ENCODE results near the gene PARD3. TPM values are rescaled to one million over a fixed set of nuclear protein-coding genes. Genes with fewer than 3 reads are reported as not detected.
"Not testable (repeated sequence)": the region's sequence is repeated elsewhere in the genome, so short reads cannot be mapped to it uniquely, and the experiment has no call there.

Gene PARD3
- total RNA-seq, 1 donor from 2014 or later = 0.93 TPM

DNA sequence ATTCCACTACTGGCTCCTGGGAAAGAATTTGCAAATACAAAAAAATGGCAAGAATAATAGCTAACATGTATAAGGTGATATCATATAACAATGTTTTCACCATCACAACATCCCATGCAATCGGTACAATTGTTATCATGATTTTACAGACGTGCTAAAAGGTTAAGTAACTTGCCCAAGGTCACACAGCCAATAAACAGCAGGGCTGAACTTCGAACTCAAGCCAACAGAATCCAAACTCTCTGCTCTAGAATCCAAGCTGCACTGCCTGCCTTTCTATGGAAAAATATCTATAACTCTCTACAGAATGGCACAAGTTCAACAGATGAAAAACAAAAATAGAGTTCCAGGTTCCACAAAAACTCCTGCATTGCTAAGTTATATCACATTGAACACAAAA is 160.9 kb downstream of the PARD3 start:
- intact Hi-C loops (cut with micrococcal nuclease) = no loop called here

DNA sequence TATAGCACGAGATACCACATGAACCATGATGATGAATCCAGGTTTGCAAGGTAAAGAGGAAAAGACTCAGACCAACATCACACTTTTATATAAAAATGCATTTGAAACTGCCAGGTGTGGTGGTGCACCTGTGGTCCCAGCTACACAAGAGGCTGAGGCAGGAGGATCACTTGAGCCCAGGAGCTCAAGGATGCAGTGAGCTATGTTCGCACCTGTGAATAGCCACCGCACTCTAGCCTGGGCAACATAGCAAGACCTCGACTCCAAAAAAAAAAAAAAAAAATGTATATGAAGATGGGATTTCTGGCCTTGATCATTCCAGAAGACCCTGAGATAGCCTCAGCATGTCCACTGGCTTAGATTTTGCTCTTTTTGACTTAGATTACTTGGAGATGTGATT is 161.6 kb downstream of the PARD3 start:
- intact Hi-C loops (cut with micrococcal nuclease) = no loop called here

DNA sequence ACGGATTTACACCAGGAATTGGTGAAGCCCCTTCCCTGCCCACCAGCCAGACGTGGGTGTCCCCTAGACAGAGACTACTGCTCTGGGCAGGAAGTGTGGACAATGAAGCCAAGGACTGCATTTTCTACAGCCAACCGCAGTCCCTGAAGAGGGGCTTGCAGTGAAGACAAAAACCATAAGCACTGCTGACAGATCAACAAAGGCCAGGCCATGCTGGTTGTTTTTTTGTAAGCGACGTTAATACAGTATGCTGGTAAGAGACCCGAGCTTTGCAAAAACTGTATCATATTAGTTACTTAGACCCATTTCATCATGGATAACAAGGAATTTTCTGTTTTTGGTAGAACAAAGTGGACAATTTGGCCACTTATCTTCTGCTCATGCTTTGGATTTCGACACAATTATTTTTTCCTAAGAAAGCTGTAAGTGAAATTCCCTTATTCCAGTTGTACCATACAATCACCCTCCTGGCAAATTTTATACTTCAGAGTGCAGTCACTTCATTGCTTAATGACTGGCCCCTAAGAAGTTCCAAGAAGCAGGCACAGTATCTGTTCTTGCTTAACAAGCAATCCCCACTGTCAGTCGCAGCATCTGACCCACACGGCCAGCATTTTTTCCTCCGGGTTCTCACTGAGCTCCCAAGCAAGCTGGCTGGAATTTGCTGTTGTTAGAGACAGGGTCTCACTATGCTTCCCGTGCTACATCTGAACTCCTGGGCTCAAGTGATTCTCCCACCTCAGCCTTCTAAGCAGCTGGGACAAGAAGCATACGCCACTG is 163.5 kb downstream of the PARD3 start:
- intact Hi-C loops (cut with micrococcal nuclease) = no loop called here

DNA sequence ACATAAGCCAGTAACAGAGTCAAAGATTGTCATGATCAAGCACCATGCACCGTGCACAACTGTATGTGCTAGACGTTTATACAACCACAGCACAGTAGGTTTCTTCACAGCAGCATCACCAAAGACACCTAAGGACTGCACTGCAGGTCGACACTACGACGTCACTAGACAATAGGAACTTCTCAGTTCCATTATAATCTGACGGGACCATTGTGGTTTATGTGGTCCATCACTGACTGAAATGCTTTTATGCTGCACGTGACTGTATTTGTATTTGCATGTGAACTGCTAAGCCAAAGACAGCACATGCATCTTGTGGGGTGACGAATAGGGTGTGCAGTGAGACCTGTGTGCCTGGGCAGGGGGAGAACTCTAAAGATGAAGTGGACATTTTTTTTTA is 164.9 kb downstream of the PARD3 start:
- intact Hi-C loops (cut with micrococcal nuclease) = no loop called here

DNA sequence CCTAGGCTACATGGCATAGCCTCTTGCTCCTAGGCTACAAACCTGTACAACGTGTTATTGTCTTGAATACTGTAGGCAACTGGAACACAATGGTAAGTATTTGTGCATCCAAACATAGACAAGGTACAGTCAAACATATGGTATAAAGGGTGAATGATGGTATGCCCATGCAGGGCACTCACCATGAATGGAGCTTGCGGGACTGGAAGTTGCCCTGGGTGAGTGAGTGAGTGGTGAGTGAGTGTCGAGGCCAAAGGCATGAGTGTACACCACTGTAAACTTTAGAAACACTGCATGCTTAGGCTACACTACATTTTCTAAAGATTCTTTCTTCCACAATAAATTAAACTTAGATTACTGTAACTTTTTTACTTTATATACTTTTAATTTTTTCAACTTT is 165.7 kb downstream of the PARD3 start:
- intact Hi-C loops (cut with micrococcal nuclease) = no loop called here

DNA sequence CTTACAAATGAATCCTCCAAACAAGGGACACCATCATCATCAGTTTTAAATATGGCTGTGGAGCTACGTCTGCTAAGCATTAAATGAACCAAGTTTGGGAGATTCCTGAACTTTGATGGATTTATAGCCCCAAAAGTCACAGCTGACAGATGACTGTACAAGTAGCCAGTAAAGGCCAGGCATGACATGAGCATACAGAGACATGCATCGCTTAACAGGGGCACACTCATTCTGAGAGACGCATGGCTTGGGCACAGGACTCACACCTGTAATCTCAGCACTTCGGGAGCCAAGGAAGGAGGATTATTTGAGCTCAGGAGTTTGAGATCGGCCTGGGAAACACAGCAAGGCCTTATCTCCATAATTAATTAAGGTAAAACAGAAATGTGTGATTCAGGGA is 166.2 kb downstream of the PARD3 start:
- intact Hi-C loops (cut with micrococcal nuclease) = no loop called here

DNA sequence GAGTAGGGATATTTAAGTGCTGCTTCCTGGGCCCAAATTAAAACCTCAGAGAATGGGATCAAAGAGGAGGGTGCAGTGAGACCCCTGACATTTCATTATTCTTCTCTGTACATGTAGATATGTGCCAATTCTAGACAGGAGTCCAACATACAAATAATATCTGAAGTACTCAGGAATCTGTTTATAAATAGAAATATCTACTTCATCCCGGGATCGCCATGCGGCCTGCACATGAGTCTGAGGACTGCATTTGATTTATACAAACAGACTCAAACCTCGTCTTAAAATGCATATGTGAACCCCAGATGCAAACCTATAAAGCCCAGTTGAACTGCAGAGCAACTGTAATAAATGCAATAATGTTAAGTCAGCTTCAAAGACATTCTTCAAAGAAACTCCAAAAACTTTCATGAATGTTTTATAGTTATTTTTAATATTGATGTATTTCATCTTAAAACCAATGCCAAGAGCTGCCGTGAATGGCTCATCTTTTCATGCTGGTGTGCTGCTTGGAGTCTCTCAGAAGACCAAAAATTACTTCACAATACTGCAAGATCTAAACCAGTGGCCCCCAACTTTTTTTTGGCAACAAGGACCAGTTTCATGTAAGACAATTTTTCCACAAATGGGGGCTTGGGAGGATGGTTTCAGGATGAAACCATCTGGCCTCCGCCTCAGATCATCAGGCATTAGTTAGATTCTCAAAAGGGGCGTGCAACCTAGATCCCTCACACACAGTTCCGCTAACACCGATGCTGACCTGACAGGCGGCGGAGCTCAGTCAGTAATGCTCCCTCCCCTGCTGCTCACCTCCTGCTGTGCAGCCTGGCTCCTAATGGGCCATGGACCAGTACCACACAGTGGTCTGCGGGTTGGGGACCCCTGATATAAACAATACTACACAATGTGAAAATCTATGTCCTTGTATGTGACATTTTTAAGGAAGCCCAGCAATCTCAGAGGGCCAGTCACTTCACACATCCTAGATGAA is 166.9 kb downstream of the PARD3 start:
- intact Hi-C loops (cut with micrococcal nuclease) = no loop called here

DNA sequence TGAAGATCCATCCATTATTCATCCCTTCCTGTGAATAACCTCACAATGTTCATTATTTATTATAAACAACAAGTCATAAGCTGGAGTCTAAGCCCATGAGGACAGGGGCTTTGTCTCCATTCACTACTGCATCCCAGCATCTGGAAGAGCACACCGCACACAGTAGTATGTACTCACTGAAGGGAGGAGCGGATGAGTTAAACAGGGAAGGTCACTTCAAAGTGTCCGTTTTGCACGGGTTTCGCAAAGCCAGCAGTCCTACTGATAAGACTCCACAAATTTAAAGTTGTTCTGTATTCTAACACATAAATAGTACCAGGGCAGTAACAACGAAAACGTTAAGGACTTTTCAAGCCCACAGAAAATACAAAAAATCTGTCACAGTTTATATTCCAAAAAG is 167.9 kb downstream of the PARD3 start:
- intact Hi-C loops (cut with micrococcal nuclease) = no loop called here

DNA sequence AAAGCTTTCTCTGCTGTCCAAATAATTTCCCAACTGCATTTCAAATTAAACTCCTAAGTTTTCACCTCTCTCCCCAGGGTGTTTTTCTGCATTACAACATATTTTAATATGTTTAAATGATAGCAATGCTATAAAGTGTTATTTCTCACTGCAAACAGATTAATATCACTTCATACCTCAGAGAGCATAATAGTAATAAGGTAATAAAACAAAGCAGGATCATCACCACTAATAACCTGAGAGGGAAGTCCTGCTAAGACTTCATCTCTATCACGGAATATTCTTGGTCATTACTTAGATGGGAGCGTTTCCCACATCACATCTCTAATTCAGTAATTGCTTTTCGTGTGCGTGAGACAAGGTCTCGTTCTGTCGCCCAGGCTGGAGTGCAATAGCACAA is 168.8 kb downstream of the PARD3 start:
- intact Hi-C loops (cut with micrococcal nuclease) = no loop called here

DNA sequence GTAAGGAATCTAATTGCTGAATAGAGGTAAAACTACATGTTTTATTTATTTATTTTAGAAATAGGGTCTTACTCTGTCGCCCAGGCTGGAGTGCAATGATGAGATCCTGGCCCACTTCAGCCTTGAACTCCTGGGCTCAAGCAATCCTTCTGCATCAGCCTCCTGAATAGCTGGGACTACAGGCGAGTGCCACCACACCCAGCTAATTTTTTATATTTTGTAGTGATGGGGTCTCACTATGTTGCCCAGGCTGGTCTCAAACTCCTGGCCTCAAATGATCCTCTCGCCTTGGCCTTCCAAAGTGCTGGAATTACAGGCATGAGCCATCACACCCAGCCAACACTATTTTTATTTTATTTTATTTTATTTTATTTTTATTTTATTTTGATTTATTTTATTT is 170.3 kb downstream of the PARD3 start:
- intact Hi-C loops (cut with micrococcal nuclease) = not testable (repeated sequence)

DNA sequence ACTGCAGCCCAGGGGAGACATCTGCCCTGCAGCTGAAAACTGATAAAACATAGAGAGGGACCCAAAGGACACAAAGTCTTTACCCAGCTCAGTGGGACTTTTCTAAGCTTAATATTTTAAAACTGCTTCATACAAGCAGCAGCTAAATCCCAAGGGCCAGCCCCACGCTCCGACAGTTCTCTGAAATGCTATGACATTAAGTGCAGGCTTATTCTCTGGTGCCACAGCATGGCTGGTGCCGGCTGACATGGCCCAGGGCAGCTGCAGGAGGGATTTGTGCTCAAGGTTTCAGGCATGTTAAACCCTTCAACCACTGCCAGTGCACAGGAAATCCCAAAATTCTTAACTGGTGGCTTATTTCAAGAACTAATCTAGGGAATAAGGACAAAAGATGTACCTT is 170.9 kb downstream of the PARD3 start:
- intact Hi-C loops (cut with micrococcal nuclease) = no loop called here

DNA sequence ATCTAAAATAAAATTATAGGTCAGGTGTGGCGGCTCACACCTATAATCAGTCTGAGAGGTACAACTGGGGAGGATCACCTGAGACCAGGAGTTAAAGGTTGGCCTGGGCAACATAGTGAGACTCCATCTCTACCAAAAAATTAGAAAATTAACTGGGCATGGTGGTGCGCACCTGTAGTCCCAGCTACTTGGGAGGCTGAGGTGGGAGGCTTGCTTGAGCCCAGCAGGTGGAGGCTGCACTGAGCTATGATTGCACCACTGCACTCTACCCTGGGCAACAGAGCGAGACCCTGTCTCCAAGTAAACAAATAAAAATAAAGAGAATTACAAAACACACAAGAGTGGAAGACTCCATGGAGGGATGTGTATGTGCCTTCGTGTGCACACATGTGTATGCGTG is 171.5 kb downstream of the PARD3 start:
- intact Hi-C loops (cut with micrococcal nuclease) = no loop called here

DNA sequence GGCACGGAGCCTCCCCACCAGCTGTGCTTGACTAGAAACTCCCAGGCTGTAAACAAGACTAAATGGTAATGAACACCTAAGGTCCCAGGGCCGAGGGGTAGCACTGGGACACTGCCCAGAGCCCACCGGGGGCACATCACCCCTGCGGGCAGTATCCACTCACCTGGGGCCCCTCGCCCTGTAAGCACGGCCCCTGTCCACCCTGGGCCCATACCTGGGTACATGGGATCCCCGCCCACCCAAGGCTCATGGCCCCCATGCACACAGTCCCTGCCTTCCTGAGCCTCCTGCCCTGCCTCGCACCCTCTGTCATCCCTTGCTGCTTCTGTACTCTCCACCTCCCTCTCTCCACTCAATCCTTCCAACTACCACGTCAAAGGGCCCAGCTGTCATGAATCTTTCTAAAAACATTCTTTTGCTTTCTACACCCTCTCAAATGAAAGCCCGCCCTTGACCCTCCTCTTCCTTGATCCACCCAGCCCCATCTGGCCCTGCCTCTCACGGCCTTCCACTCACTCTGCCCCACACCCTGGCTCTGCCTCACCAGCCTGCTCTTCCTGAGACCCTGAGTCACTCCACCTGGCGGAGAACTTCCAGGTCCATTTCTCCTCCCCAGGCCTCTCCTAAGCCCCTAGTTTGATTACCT is 173.1 kb downstream of the PARD3 start:
- intact Hi-C loops (cut with micrococcal nuclease) = no loop called here

DNA sequence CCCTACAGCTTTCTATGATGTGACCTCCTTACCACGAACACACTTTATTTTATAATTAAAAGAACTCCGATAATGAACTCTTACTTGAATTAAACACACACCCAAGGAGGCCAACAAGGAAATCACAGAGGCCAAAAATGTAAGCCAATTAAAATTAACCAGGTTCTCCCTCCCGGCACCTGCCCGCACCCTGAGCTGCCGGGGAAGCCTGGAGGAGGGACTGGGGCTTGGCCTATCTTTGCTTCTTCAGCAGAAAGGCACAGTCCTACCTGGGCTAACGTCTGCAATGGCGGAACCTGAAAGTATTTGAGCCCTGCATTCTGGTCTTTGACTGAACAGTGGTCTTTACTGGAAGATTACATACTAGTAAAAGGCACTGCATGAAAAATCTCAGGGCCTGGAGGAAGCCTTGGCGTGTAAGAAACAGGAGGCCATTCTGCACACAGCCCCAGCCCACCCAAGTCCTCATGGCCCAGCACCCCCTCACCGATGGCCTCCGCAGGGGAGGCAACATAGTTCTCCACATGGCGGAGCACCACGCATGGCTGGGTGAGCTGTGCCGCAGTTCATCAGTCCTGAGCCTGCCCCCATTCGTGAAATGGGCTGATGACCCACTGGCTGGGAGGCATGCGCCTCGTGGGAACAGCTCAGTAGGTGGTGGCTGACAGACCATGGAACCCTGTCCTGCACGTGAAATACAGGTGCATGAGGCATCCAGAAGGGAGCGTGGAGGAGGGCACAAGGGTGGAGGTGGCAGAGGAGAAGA is 173.8 kb downstream of the PARD3 start:
- intact Hi-C loops (cut with micrococcal nuclease) = no loop called here

DNA sequence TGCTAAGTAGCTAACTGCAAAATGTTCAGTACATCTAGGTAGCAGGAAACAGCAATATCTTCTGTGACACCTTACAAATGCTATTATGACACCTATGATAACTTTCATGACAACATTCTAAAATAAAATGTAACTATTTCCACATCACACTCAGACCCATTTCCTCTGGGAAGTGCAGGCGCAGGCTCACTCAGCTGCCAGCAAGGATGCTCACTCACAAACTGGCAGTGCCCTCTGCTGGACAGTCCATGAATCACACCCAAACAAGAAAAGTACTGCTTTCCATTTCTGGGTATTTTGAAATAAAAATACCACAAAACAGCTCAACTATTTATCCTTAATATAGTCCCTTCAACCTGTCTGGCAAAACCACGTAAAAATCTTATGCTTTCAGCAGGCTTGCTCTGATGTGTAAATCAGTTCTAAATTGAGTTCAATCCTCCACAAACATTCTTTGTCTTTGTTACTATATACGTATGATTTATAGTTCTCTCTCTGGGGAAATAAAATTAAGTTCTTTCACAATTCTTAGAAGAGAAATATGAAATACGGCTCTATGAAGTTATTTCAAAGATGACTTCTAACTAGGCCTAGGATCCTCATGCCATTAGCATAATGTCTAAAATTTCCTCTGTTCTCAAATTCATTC is 176.6 kb downstream of the PARD3 start:
- intact Hi-C loops (cut with micrococcal nuclease) = loop anchor here (1.0 to 5.0 kb wide), 4 partner anchors 116 to 1445 kb away; no protein-coding TSS in a partner anchor

DNA sequence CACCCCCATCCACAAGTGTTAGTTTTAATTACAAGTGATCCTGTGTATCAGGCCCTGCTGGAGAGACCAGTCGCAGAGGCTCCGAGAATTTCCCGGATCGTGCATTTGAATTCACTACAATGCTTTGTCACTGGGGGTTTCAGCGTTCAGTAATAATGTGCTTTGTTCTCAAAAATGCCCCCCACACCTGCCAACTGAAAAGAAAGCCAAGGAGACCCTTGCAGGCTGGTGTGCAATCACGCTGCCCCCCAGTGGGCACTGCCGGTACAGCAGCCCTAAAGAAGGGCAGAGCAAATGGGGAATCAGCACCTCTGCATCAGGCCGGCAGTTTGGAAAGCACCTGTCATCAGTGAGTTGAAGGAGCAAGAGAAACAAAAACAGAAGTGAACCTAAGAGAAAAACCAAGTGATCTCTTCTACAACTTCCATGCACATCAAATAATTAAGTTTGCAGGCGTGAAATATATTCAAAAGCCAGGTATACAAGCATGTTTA is 177.6 kb downstream of the PARD3 start:
- intact Hi-C loops (cut with micrococcal nuclease) = loop anchor here (2.0 to 5.0 kb wide), 2 partner anchors 415 to 515 kb away; no protein-coding TSS in a partner anchor

DNA sequence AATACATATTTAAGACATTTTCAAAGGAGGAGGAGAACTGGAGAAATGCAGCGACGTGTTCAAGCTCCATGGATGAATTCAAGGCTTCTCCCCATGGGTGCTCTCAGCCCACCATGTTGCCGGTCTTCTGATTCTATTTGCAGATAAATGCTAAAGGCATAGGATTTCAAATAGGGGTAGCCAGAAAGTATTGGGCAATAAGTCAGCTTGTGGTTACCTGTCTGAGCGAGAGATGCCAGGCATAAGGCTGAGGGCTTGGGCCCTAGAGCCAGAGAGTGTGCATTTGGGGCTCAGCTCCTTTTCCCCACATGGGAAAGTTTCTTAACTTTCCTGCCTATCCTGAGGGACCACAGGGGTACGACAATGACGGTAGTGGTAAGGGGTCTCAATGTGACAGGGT is 180.0 kb downstream of the PARD3 start:
- intact Hi-C loops (cut with micrococcal nuclease) = loop anchor here (5.0 kb wide), 1 partner anchor 413 kb away; no protein-coding TSS in a partner anchor

DNA sequence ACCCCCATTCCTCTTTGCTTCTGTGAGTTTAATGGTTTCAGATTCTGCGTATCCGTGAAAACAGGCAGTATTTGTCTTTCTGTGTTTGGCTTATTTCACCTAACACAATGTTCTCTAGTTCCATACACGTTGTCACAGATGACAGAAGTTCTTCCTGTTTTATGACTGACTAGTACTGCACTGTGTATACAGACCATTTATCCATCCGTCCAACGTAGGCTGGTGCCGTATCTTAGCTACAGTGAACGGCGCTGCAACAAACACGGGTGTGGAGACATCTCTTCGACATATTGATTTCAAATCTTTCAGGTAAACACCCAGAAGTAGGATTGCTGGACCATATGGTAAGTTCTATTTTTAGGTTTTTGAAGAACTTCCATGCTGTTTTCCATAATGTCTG is 181.7 kb downstream of the PARD3 start:
- intact Hi-C loops (cut with micrococcal nuclease) = no loop called here

DNA sequence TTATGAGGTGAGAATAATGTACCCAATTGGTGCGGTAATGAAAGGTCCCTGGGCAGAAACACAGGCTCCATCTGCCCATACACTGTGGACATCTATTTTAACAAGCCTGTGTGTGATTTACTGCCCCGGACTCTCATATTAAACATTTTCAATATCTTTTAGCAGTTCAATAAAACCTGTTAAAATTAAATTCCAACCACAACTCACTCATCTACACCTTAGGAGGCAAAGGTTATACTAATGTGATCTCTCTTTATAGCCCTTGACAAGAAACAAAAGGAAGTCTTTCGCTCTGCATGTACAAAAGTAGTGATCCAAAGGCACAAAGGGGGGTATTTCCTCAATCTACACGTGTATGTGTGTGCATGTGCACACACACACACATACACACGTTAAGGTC is 186.0 kb downstream of the PARD3 start:
- intact Hi-C loops (cut with micrococcal nuclease) = no loop called here

DNA sequence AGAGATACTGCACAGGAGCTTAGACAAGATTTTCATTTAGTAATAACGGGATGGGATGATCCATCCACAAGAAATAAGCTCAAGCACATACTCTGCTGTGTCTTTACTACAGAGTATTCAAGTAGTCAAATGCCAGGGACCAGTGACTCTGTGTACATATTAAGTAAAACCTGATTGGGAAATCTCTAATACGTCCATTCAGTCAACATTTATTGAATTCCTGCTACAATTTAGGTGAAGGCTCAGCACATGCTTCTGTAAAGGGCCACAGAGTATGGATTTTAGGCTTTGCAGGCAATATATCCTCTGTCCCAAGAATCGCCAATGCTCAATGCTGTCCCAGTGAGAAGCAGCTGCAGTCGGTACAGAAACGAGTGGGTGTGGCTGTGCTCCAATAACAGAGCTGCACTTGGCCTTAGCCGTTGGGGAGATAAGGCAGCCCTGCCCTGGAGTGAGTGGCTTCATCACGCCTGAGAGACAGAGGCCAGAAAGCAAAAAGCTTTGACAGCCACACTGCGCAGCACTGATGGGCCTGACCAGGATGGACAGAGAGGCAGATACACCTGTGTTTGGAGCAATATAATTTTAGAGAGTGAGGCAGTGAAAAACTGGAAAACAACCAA is 186.8 kb downstream of the PARD3 start:
- intact Hi-C loops (cut with micrococcal nuclease) = no loop called here
